Activated T-helper 9 cell treated with anti-CD3 and anti-CD28 coated beads, Interleukin-2, amount 50 U/mL, for 16 hours (primary cell): ENCODE results near the gene SGCE.

ENCODE experiments used
- DNase-seq: peaks from one replicate; pipeline ENCODE4 v3.0.0-alpha.2; 2020; ENCODE audit warnings: low read depth

SGCE gene

GRCh38 chr7:94565247-94565894, 90.6 kb downstream of the SGCE start:
- no peak for DNase-seq

- no peak for DNase-seq
Observed at GRCh38 chr7:94562525-94562924, 93.4 kb downstream of the SGCE start.

- DNase-seq = no peak
Observed at GRCh38 chr7:94561841-94562514, 94.0 kb downstream of the SGCE start.

GRCh38 chr7:94559972-94560371, 96.0 kb downstream of the SGCE start:
- no peak for DNase-seq

GRCh38 chr7:94557215-94557614, 98.7 kb downstream of the SGCE start:
- no peak for DNase-seq

- no peak for DNase-seq
Observed at GRCh38 chr7:94556028-94556427, 99.9 kb downstream of the SGCE start.

- DNase-seq = no peak
Observed at GRCh38 chr7:94547126-94547525, 108.8 kb downstream of the SGCE start.

- DNase-seq = no peak
Observed at GRCh38 chr7:94540428-94540827, 115.5 kb downstream of the SGCE start.
